GM12878 (cell line): Measurements from ENCODE around the gene OR52I2. TPM values are rescaled to one million over a fixed set of nuclear protein-coding genes. Genes with fewer than 3 reads are reported as not detected.

ENCODE experiments used
- ATAC-seq: fragments of 200-7000 bp; cut with Tn5 transposase; 3 replicates; pipeline ENCODE4 v1.9.1; 2020; ENCODE audit warnings: mild to moderate bottlenecking, moderate library complexity
- BruUV-seq: library from RNA; stranded (reverse); fragments of 400-500 nt; replicated peaks from 2 replicates; lab custom pipeline; 2021; lab: Mats Ljungman, UMichigan
- CTCF ChIA-PET: fragments of 300-600 bp; sonication (Branson Sonifier 250); formaldehyde crosslinking; extraction: SDS; loops from one replicate; lab custom pipeline; 2021; ENCODE audit warnings: inconsistent platforms; lab: Yijun Ruan, JAX
- POLR2A ChIA-PET: fragments of 350-600 bp; formaldehyde crosslinking; extraction: SDS; loops from one replicate; lab custom pipeline; 2021; ENCODE audit warnings: inconsistent platforms; lab: Charles Lee
- RAD21 ChIA-PET: fragments of 300-600 bp; sonication (Branson Sonifier 250); formaldehyde crosslinking; loops from one replicate; lab custom pipeline; 2023; ENCODE audit warnings: antibody characterized with exemption; ENCODE audit not compliant: unreplicated experiment; lab: Charles Lee
- SMC1A ChIA-PET: fragments of 300-600 bp; sonication (Branson Sonifier 250); formaldehyde crosslinking; loops from one replicate; lab custom pipeline; 2023; ENCODE audit not compliant: unreplicated experiment, uncharacterized antibody; lab: Charles Lee
- DNase-seq: peaks from one replicate; pipeline ENCODE4 v3.0.0-alpha.2; 2011; ENCODE audit warnings: low read depth, low spot score
- FAIRE-seq: peaks from 3 replicates; lab custom pipeline; 2011; peaks lifted over from hg19 to GRCh38; lab: Jason Lieb, UNC
- H2AFZ ChIP-seq: 2 replicates; pipeline ENCODE4 v1.6.0; 2011; ENCODE audit warnings: low read depth, low read length, control low read depth; ENCODE audit not compliant: control insufficient read depth
- H3K27ac ChIP-seq: 2 replicates; pipeline ENCODE4 v1.5.1; 2011; ENCODE audit warnings: control low read depth; ENCODE audit not compliant: control insufficient read depth, insufficient read depth
- H3K27me3 ChIP-seq, 2 experiments: replicated peaks in 1 of 2; 2 replicates each; pipeline versions ENCODE4 v1.6.0 to v1.6.1; 2011; ENCODE audit warnings: low read length in 1 of 2; ENCODE audit not compliant: control insufficient read depth in 2 of 2, insufficient read depth in 2 of 2
- H3K36me3 ChIP-seq, 2 experiments: 2 replicates each; pipeline ENCODE4 v1.5.1; 2011; ENCODE audit warnings: low read length in 1 of 2; ENCODE audit not compliant: control insufficient read depth in 2 of 2, insufficient read depth in 2 of 2
- H3K4me1 ChIP-seq: 2 replicates; pipeline ENCODE4 v1.6.1; 2011; ENCODE audit warnings: mild to moderate bottlenecking, low read length, moderate library complexity, mixed read lengths; ENCODE audit not compliant: control insufficient read depth, insufficient read depth
- H3K4me2 ChIP-seq: 2 replicates; pipeline ENCODE4 v1.6.0; 2011; ENCODE audit warnings: control low read depth; ENCODE audit not compliant: control insufficient read depth, insufficient read depth
- H3K4me3 ChIP-seq: fragments of 200-600 bp; sonication (generic); 2 replicates; pipeline ENCODE4 v1.5.1; 2016
- H3K79me2 ChIP-seq: 2 replicates; pipeline ENCODE4 v1.6.0; 2011; ENCODE audit warnings: low read length; ENCODE audit not compliant: control insufficient read depth, insufficient read depth
- H3K9ac ChIP-seq: 2 replicates; pipeline ENCODE4 v1.8.0; 2011; ENCODE audit warnings: low read length, control low read depth, mixed read lengths; ENCODE audit not compliant: control insufficient read depth, insufficient read depth
- H3K9me3 ChIP-seq: replicated peaks from 3 replicates; pipeline ENCODE4 v1.5.1; 2011; ENCODE audit warnings: mild to moderate bottlenecking, low read length; ENCODE audit not compliant: control insufficient read depth, insufficient read depth
- H4K20me1 ChIP-seq: 2 replicates; pipeline ENCODE4 v1.6.0; 2011; ENCODE audit not compliant: control insufficient read depth, insufficient read depth
- CBX5 ChIP-seq: sonication (generic); IDR thresholded peaks from 2 replicates; pipeline ENCODE4 v1.6.1; 2016; ENCODE audit warnings: low read depth, moderate library complexity, mild to moderate bottlenecking, inconsistent platforms
- FOS ChIP-seq: IDR thresholded peaks from 3 replicates; pipeline ENCODE4 v1.6.1; 2011; ENCODE audit warnings: borderline replicate concordance; ENCODE audit not compliant: insufficient read length; ENCODE audit errors: extremely low read depth
- GABPA ChIP-seq: IDR thresholded peaks from 2 replicates; pipeline ENCODE4 v1.6.1; 2014; ENCODE audit warnings: antibody characterized with exemption, low read depth, mild to moderate bottlenecking, inconsistent platforms
- IKZF2 ChIP-seq, 2 experiments: fragments of 450-650 bp; IDR thresholded peaks; 2 replicates each; pipeline ENCODE4 v1.6.1; 2017; ENCODE audit warnings: mild to moderate bottlenecking in 2 of 2, moderate library complexity in 2 of 2
- NFXL1 ChIP-seq: fragments of 450-650 bp; IDR thresholded peaks from 2 replicates; pipeline ENCODE4 v1.6.1; 2017; ENCODE audit warnings: antibody characterized with exemption, mild to moderate bottlenecking, borderline replicate concordance
- NFYA ChIP-seq: IDR thresholded peaks from 2 replicates; pipeline ENCODE4 v1.6.1; 2011; ENCODE audit warnings: low read depth, mild to moderate bottlenecking, low read length, improper control_type of control experiment, borderline replicate concordance
- RAD51 ChIP-seq: fragments of 450-650 bp; IDR thresholded peaks from 2 replicates; pipeline ENCODE4 v1.6.1; 2016; ENCODE audit warnings: moderate library complexity, mild to moderate bottlenecking, inconsistent platforms
- TCF12 ChIP-seq: IDR thresholded peaks from 2 replicates; pipeline ENCODE4 v1.6.1; 2011; ENCODE audit warnings: low read depth, mild to moderate bottlenecking, low read length
- ZNF207 ChIP-seq: fragments of 450-650 bp; IDR thresholded peaks from 2 replicates; pipeline ENCODE4 v1.6.1; 2014; ENCODE audit warnings: antibody characterized with exemption, mild to moderate bottlenecking, borderline replicate concordance
- ZNF622 ChIP-seq: fragments of 450-650 bp; IDR thresholded peaks from 2 replicates; pipeline ENCODE4 v1.6.1; 2017; ENCODE audit warnings: mild to moderate bottlenecking, inconsistent platforms
- WGBS: methylation state at CpG from one replicate; pipeline ENCODE4 v1.1.6; 2016; ENCODE audit warnings: low lambda C conversion rate; ENCODE audit not compliant: insufficient replicate concordance, insufficient coverage; ENCODE audit errors: missing lambda C conversion rate; 5-methylcytosine and 5-hydroxymethylcytosine counted together
- in situ Hi-C: fragments of 300-500 bp; cut with MboI; formaldehyde crosslinking; loops from 9 replicates; pipeline ENCODE4 v1.14.3; 2018; ENCODE audit warnings: mixed read lengths
- intact Hi-C: fragments of 100-400 bp; cut with micrococcal nuclease; formaldehyde crosslinking; loops from one replicate; pipeline ENCODE4 v1.14.2; 2022; ENCODE audit not compliant: unreplicated experiment
- polyA plus RNA-seq, 11 experiments: library from polyadenylated mRNA; depleted of rRNA in 4 of 11; unstranded in 6 of 11; stranded (reverse) in 5 of 11; fragments of >200 nt; fragmentation: Nextera tagmentation in 4 of 11; fragmentation: Illumina TruSeq in 1 of 11; extraction: Ambion mirVana in 4 of 11; extraction: Trizol in 1 of 11; gene quantifications; 1 replicate in 1 of 11; 2 replicates in 10 of 11; pipeline versions ENCODE4 v1.2.1 to v1.2.3, GENCODE V29; 2011 to 2016; ENCODE audit warnings: inconsistent platforms in 2 of 11, missing spikeins in 2 of 11, low read depth in 1 of 11
- total RNA-seq, 4 experiments: library from RNA; depleted of rRNA in 3 of 4; stranded (reverse); fragments of >200 nt in 3 of 4; fragmentation: Illumina TruSeq in 1 of 4; extraction: Trizol in 1 of 4; gene quantifications; 2 replicates each; pipeline versions ENCODE4 v1.2.1 to v1.2.3, GENCODE V29; 2013 to 2021
- TF ChIP-seq, protein P1 (sequence below): fragments of 450-650 bp; formaldehyde crosslinking; IDR thresholded peaks from 2 replicates; pipeline ENCODE4 v1.4.0; 2022; ENCODE audit warnings: mild to moderate bottlenecking, moderate library complexity
- TF ChIP-seq, protein P2 (sequence below): fragments of 450-650 bp; IDR thresholded peaks from 2 replicates; pipeline ENCODE4 v1.6.1; 2016; ENCODE audit warnings: mild to moderate bottlenecking
- TF ChIP-seq, protein P3 (sequence below): IDR thresholded peaks from 2 replicates; pipeline ENCODE4 v1.6.1; 2011; ENCODE audit warnings: mild to moderate bottlenecking, low read depth, low read length, moderate library complexity; ENCODE audit not compliant: insufficient replicate concordance

Gene OR52I2
- total and polyA plus RNA-seq, 10 of the 15 experiments (the other 5 are each of a cell fraction or from before 2014, with no cell fraction given) = 0.04 to 0.05 TPM; not detected in 8

DNA sequence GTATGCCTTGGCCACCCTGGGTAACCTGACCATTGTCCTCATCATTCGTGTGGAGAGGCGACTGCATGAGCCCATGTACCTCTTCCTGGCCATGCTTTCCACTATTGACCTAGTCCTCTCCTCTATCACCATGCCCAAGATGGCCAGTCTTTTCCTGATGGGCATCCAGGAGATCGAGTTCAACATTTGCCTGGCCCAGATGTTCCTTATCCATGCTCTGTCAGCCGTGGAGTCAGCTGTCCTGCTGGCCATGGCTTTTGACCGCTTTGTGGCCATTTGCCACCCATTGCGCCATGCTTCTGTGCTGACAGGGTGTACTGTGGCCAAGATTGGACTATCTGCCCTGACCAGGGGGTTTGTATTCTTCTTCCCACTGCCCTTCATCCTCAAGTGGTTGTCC, 58.4 kb downstream of the OR52I2 start:
- Histone ChIP-seq H3K27me3 (no peaks in the 10 kb centered on the region; a peak in 1 of 4 replicates), H4K20me1 (no peaks in the 10 kb centered on the region), H3K27ac (no peak overlapping the region), H2AFZ (no peak overlapping the region), H3K4me2 (no peak overlapping the region), H3K79me2 (no peaks in the 10 kb centered on the region), H3K36me3 (no peaks in the 10 kb centered on the region), H3K9ac (no peak overlapping the region), H3K4me3 (no peak overlapping the region), H3K9me3 (no peaks in the 10 kb centered on the region), H3K4me1 (no peaks in the 10 kb centered on the region)
- no peak for FAIRE-seq
- in situ Hi-C loops = loop anchor here (5.0 kb wide), 2 partner anchors 187 to 352 kb away; partner anchors contain the start of gene OR51L1
- CTCF ChIA-PET = no interaction called here
- RAD21 ChIA-PET = no interaction called here
- TF ChIP-seq GABPA (no peak), CBX5 (no peak), ZNF622 (no peak), NFXL1 (no peak), TCF12 (no peak), RAD51 (no peak), IKZF2 (IDR thresholded peaks at IDR 0.05) (no peak), ZNF207 (no peak), NFYA (no peak), FOS (no peak)
- TF ChIP-seq, protein P1, sequence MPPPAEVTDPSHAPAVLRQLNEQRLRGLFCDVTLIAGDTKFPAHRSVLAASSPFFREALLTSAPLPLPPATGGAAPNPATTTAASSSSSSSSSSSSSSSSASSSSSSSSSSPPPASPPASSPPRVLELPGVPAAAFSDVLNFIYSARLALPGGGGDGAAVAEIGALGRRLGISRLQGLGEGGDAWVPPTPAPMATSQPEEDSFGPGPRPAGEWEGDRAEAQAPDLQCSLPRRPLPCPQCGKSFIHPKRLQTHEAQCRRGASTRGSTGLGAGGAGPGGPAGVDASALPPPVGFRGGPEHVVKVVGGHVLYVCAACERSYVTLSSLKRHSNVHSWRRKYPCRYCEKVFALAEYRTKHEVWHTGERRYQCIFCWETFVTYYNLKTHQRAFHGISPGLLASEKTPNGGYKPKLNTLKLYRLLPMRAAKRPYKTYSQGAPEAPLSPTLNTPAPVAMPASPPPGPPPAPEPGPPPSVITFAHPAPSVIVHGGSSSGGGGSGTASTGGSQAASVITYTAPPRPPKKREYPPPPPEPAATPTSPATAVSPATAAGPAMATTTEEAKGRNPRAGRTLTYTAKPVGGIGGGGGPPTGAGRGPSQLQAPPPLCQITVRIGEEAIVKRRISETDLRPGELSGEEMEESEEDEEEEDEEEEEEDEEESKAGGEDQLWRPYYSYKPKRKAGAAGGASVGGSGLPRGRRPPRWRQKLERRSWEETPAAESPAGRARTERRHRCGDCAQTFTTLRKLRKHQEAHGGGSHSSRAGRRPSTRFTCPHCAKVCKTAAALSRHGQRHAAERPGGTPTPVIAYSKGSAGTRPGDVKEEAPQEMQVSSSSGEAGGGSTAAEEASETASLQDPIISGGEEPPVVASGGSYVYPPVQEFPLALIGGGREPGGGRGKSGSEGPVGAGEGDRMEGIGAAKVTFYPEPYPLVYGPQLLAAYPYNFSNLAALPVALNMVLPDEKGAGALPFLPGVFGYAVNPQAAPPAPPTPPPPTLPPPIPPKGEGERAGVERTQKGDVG (CRISPR knock-in tag) = no peak
- TF ChIP-seq, protein P2, sequence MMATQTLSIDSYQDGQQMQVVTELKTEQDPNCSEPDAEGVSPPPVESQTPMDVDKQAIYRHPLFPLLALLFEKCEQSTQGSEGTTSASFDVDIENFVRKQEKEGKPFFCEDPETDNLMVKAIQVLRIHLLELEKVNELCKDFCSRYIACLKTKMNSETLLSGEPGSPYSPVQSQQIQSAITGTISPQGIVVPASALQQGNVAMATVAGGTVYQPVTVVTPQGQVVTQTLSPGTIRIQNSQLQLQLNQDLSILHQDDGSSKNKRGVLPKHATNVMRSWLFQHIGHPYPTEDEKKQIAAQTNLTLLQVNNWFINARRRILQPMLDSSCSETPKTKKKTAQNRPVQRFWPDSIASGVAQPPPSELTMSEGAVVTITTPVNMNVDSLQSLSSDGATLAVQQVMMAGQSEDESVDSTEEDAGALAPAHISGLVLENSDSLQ = no peak
- TF ChIP-seq, protein P3, sequence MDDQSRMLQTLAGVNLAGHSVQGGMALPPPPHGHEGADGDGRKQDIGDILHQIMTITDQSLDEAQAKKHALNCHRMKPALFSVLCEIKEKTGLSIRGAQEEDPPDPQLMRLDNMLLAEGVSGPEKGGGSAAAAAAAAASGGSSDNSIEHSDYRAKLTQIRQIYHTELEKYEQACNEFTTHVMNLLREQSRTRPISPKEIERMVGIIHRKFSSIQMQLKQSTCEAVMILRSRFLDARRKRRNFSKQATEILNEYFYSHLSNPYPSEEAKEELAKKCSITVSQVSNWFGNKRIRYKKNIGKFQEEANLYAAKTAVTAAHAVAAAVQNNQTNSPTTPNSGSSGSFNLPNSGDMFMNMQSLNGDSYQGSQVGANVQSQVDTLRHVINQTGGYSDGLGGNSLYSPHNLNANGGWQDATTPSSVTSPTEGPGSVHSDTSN = no peak
- SMC1A ChIA-PET = no interaction called here
- WGBS = 33% methylated on average over 6 of the region's 6 CpGs
- intact Hi-C loops = loop anchor here (5.0 kb wide), 1 partner anchor 453 kb away; no protein-coding TSS in a partner anchor
- ATAC-seq = no peak
- BruUV-seq = no TSS peak
- POLR2A ChIA-PET = no interaction called here
- no peak for DNase-seq
